HEK293 (cell line): ENCODE measurements around the gene CYB561A3.

ENCODE experiments used
- CTCF ChIA-PET: fragments of 350-600 bp; formaldehyde crosslinking; extraction: SDS; loops from one replicate; lab custom pipeline; 2021; ENCODE audit warnings: antibody characterized with exemption; lab: Yijun Ruan, JAX
- POLR2A ChIA-PET: fragments of 300-600 bp; formaldehyde crosslinking; extraction: SDS; loops from one replicate; lab custom pipeline; 2020; ENCODE audit warnings: antibody characterized with exemption, inconsistent platforms; lab: Yijun Ruan, JAX
- H3K27ac ChIP-seq: fragments of 200-500 bp; sonication (Bioruptor generic); 2 replicates; pipeline ENCODE4 v1.5.1; 2014; ENCODE audit warnings: low read depth, low read length, control low read depth, inconsistent platforms; ENCODE audit errors: extremely low read depth
- H3K36me3 ChIP-seq, 2 experiments: fragments of 200-500 bp in 1 of 2; sonication (Bioruptor generic) in 1 of 2; 1 replicate in 1 of 2; 2 replicates in 1 of 2; pipeline ENCODE4 v1.5.1; 2014 to 2017; ENCODE audit warnings: inconsistent platforms in 2 of 2, low read length in 2 of 2; ENCODE audit not compliant: control insufficient read depth in 2 of 2, insufficient read depth in 1 of 2
- H3K4me1 ChIP-seq: fragments of 200-500 bp; sonication (Bioruptor generic); 2 replicates; pipeline ENCODE4 v1.5.1; 2014; ENCODE audit warnings: mild to moderate bottlenecking, low read length, inconsistent platforms; ENCODE audit not compliant: control insufficient read depth, insufficient read depth
- H3K4me3 ChIP-seq: 2 replicates; pipeline ENCODE4 v1.5.1; 2011; ENCODE audit warnings: low read depth, mild to moderate bottlenecking, control low read depth, low read length, moderate library complexity
- H3K9me3 ChIP-seq: fragments of 200-500 bp; sonication (Bioruptor generic); 2 replicates; pipeline ENCODE4 v1.5.1; 2014; ENCODE audit warnings: low read depth, low read length, inconsistent platforms; ENCODE audit not compliant: control insufficient read depth, insufficient read depth
- KLF9 ChIP-seq: fragments of 450-650 bp; formaldehyde crosslinking; IDR thresholded peaks from 2 replicates; pipeline ENCODE4 v1.5.1; 2016; ENCODE audit warnings: missing biosample characterization, missing genetic modification characterization, low read depth
- PBX3 ChIP-seq: sonication (generic); formaldehyde crosslinking; IDR thresholded peaks from 2 replicates; pipeline ENCODE4 v1.8.1; 2022; ENCODE audit warnings: mild to moderate bottlenecking, moderate library complexity, missing genetic modification reagents
- RBAK ChIP-seq: fragments of 450-650 bp; formaldehyde crosslinking; IDR thresholded peaks from 2 replicates; pipeline ENCODE4 v1.5.1; 2016; ENCODE audit warnings: missing biosample characterization, missing genetic modification characterization
- SP7 ChIP-seq: fragments of 450-650 bp; formaldehyde crosslinking; IDR thresholded peaks from 2 replicates; pipeline ENCODE4 v1.5.1; 2016; ENCODE audit warnings: missing biosample characterization, missing genetic modification characterization
- TCF7L2 ChIP-seq: IDR thresholded peaks from 2 replicates; pipeline ENCODE4 v1.6.1; 2011; ENCODE audit warnings: low read depth, mild to moderate bottlenecking, inconsistent platforms, low read length, moderate library complexity, borderline replicate concordance
- WT1 ChIP-seq: fragments of 450-650 bp; formaldehyde crosslinking; IDR thresholded peaks from 2 replicates; pipeline ENCODE4 v1.5.1; 2016; ENCODE audit warnings: missing biosample characterization, missing genetic modification characterization
- YY1 ChIP-seq: fragments of 450-650 bp; formaldehyde crosslinking; IDR thresholded peaks from 2 replicates; pipeline ENCODE4 v1.5.1; 2018; ENCODE audit warnings: missing biosample characterization, missing genetic modification characterization
- ZBTB26 ChIP-seq: fragments of 450-650 bp; formaldehyde crosslinking; optimal IDR thresholded peaks from 2 replicates; pipeline ENCODE3; 2016; ENCODE audit warnings: missing biosample characterization, mild to moderate bottlenecking, missing genetic modification characterization
- ZBTB8A ChIP-seq: fragments of 450-650 bp; formaldehyde crosslinking; IDR thresholded peaks from 2 replicates; pipeline ENCODE4 v1.5.1; 2016; ENCODE audit warnings: missing biosample characterization, missing genetic modification characterization
- ZIC2 ChIP-seq: fragments of 450-650 bp; formaldehyde crosslinking; IDR thresholded peaks from 2 replicates; pipeline ENCODE4 v1.5.1; 2016; ENCODE audit warnings: missing biosample characterization, missing genetic modification characterization
- ZNF112 ChIP-seq: fragments of 450-650 bp; formaldehyde crosslinking; IDR thresholded peaks from 2 replicates; pipeline ENCODE4 v1.5.0; 2017; ENCODE audit warnings: missing biosample characterization, missing genetic modification characterization
- ZNF169 ChIP-seq: fragments of 450-650 bp; formaldehyde crosslinking; IDR thresholded peaks from 2 replicates; pipeline ENCODE4 v1.5.1; 2016; ENCODE audit warnings: missing biosample characterization, missing genetic modification characterization
- ZNF174 ChIP-seq: fragments of 450-650 bp; formaldehyde crosslinking; IDR thresholded peaks from 2 replicates; pipeline ENCODE4 v1.5.0; 2017; ENCODE audit warnings: missing biosample characterization, mild to moderate bottlenecking, missing genetic modification characterization
- ZNF202 ChIP-seq: fragments of 450-650 bp; formaldehyde crosslinking; IDR thresholded peaks from 2 replicates; pipeline ENCODE4 v1.5.1; 2016; ENCODE audit warnings: missing biosample characterization, missing genetic modification characterization, borderline replicate concordance
- ZNF433 ChIP-seq: fragments of 450-650 bp; formaldehyde crosslinking; IDR thresholded peaks from 2 replicates; pipeline ENCODE4 v1.5.1; 2016; ENCODE audit warnings: missing biosample characterization, missing genetic modification characterization, low read depth
- ZNF518A ChIP-seq: fragments of 450-650 bp; formaldehyde crosslinking; conservative IDR thresholded peaks from 2 replicates; pipeline ENCODE4 v1.5.1; 2016; ENCODE audit warnings: low read depth, missing biosample characterization, missing genetic modification characterization
- ZNF530 ChIP-seq: fragments of 450-650 bp; formaldehyde crosslinking; IDR thresholded peaks from 2 replicates; pipeline ENCODE4 v1.5.1; 2016; ENCODE audit warnings: low read depth, missing biosample characterization, missing genetic modification characterization
- ZNF585B ChIP-seq: fragments of 450-650 bp; formaldehyde crosslinking; IDR thresholded peaks from 2 replicates; pipeline ENCODE4 v1.5.1; 2016; ENCODE audit warnings: missing biosample characterization, missing genetic modification characterization
- ZNF596 ChIP-seq: fragments of 450-650 bp; IDR thresholded peaks from 2 replicates; pipeline ENCODE4 v1.5.0; 2018; ENCODE audit warnings: missing biosample characterization, mild to moderate bottlenecking, missing genetic modification characterization, moderate library complexity
- ZNF600 ChIP-seq: fragments of 450-650 bp; formaldehyde crosslinking; IDR thresholded peaks from 2 replicates; pipeline ENCODE4 v1.5.1; 2016; ENCODE audit warnings: missing biosample characterization, missing genetic modification characterization
- ZNF677 ChIP-seq: fragments of 450-650 bp; IDR thresholded peaks from 2 replicates; pipeline ENCODE4 v1.5.0; 2018; ENCODE audit warnings: missing biosample characterization, mild to moderate bottlenecking, missing genetic modification characterization, moderate library complexity
- ZNF776 ChIP-seq: fragments of 450-650 bp; formaldehyde crosslinking; IDR thresholded peaks from 2 replicates; pipeline ENCODE4 v1.5.0; 2017; ENCODE audit warnings: missing biosample characterization, missing genetic modification characterization, borderline replicate concordance

Gene CYB561A3

GRCh38 chr11:61350803-61351202, 10.9 kb downstream of the CYB561A3 start (continued):
- TF ChIP-seq ZNF600 (tag by site-specific recombination) = no peak
- TF ChIP-seq ZIC2 = no peak
- no peak for TF ChIP-seq ZNF776
- TF ChIP-seq ZNF530 = no peak

- ChIA-PET POLR2A (interaction anchor here (3.4 kb wide), 1 partner anchor 10 kb away, joined by 37 read pairs; the partner anchor contains the start of genes CYB561A3 and TMEM138), CTCF (interaction anchor here (0.8 to 3.4 kb wide), 3 partner anchors 11 to 35 kb away, joined by 3 to 23 read pairs (median 12); no protein-coding TSS in a partner anchor)
- H3K4me3 ChIP-seq = no peak overlapping the region
- peaks cover 0 to 74% of the 10 kb centered on the region in 2 experiments; a peak in 2 of 3 replicates for H3K36me3 ChIP-seq
- H3K4me1 ChIP-seq = no peaks in the 10 kb centered on the region
- TF ChIP-seq ZNF585B (tag by site-specific recombination) (no peak), TCF7L2 (no peak), WT1 (no peak), ZNF174 (tag by site-specific recombination) (no peak), YY1 (no peak), ZNF112 (tag by site-specific recombination) (no peak), ZNF433 (tag by site-specific recombination) (no peak), ZNF677 (tag by site-specific recombination) (no peak), ZNF202 (tag by site-specific recombination) (no peak), ZNF169 (tag by site-specific recombination) (no peak), ZNF596 (no peak), ZBTB26 (tag by site-specific recombination) (no peak), PBX3 (no peak), RBAK (tag by site-specific recombination) (no peak), SP7 (tag by site-specific recombination) (no peak), KLF9 (no peak), ZNF518A (tag by site-specific recombination) (no peak), ZIC2 (no peak), ZBTB8A (tag by site-specific recombination) (no peak)
- no peak overlapping the region for H3K27ac ChIP-seq
- H3K9me3 ChIP-seq = no peaks in the 10 kb centered on the region
Observed at GRCh38 chr11:61350336-61350735, 11.3 kb downstream of the CYB561A3 start.
